ENCODE results near the gene B4GALNT2.
A peak's percentile ranks its signal among the peaks of the same experiment; 100 is the strongest.

Gene B4GALNT2

GRCh38 chr17:49187301-49187700 lies 54.7 kb downstream of the B4GALNT2 start:
- TF ChIP-seq POLR2AphosphoS5 (IDR thresholded peaks at IDR 0.05; ENCODE audit: low read depth, low read length) = no peak
- no peak for TF ChIP-seq REST (IDR thresholded peaks at IDR 0.05; ENCODE audit: insufficient read depth in 1 of 2, low read depth in 2 of 2, low read length in 2 of 2)
- no peak for TF ChIP-seq TAF1 (IDR thresholded peaks at IDR 0.05; ENCODE audit: borderline replicate concordance, insufficient read depth, low read length)
- TF ChIP-seq FOXP2 (optimal IDR thresholded peaks at IDR 0.05; ENCODE audit: borderline replicate concordance, extremely low read depth, extremely low read length, insufficient read depth) = no peak
- no peak for TF ChIP-seq SIN3A (IDR thresholded peaks at IDR 0.05; ENCODE audit: borderline replicate concordance, insufficient read depth, low read length)

GRCh38 chr17:49190932-49191331 lies 58.4 kb downstream of the B4GALNT2 start:
- TF ChIP-seq REST (IDR thresholded peaks at IDR 0.05; ENCODE audit: insufficient read depth in 1 of 2, low read depth in 2 of 2, low read length in 2 of 2) (no peak), TAF1 (IDR thresholded peaks at IDR 0.05; ENCODE audit: borderline replicate concordance, insufficient read depth, low read length) (no peak), SIN3A (IDR thresholded peaks at IDR 0.05; ENCODE audit: borderline replicate concordance, insufficient read depth, low read length) (no peak), POLR2AphosphoS5 (IDR thresholded peaks at IDR 0.05; ENCODE audit: low read depth, low read length) (no peak), FOXP2 (optimal IDR thresholded peaks at IDR 0.05; ENCODE audit: borderline replicate concordance, extremely low read depth, extremely low read length, insufficient read depth) (no peak)

- TF ChIP-seq SIN3A (IDR thresholded peaks at IDR 0.05; ENCODE audit: borderline replicate concordance, insufficient read depth, low read length) (no peak), TAF1 (IDR thresholded peaks at IDR 0.05; ENCODE audit: borderline replicate concordance, insufficient read depth, low read length) (0 out of 2 replicates have a peak, but pooled peaks have one; percentile 18), POLR2AphosphoS5 (IDR thresholded peaks at IDR 0.05; ENCODE audit: low read depth, low read length) (no peak), FOXP2 (optimal IDR thresholded peaks at IDR 0.05; ENCODE audit: borderline replicate concordance, extremely low read depth, extremely low read length, insufficient read depth) (no peak), REST (IDR thresholded peaks at IDR 0.05; ENCODE audit: insufficient read depth in 1 of 2, low read depth in 2 of 2, low read length in 2 of 2) (no peak)
These were observed 58.9 kb downstream of the B4GALNT2 start for GRCh38 chr17:49191409-49191916.

- TF ChIP-seq FOXP2 (optimal IDR thresholded peaks at IDR 0.05; ENCODE audit: borderline replicate concordance, extremely low read depth, extremely low read length, insufficient read depth) = peak; percentile 76
- 0 out of 4 replicates have a peak, but pooled peaks have one; percentile 11 to 56 for TF ChIP-seq REST (IDR thresholded peaks at IDR 0.05; ENCODE audit: insufficient read depth in 1 of 2, low read depth in 2 of 2, low read length in 2 of 2)
- TF ChIP-seq POLR2AphosphoS5 (IDR thresholded peaks at IDR 0.05; ENCODE audit: low read depth, low read length) = no peak
- TF ChIP-seq TAF1 (IDR thresholded peaks at IDR 0.05; ENCODE audit: borderline replicate concordance, insufficient read depth, low read length) = peak; percentile 56; the same call in 1 of the 2 replicates
- peak; percentile 58; the same call in 1 of the 2 replicates for TF ChIP-seq SIN3A (IDR thresholded peaks at IDR 0.05; ENCODE audit: borderline replicate concordance, insufficient read depth, low read length)
These were observed 59.6 kb downstream of the B4GALNT2 start for GRCh38 chr17:49191917-49192741.

Data from PFSK-1 (cell line).